ENCODE results near the gene NFATC2. TPM values are rescaled to one million over a fixed set of nuclear protein-coding genes. Genes with fewer than 3 reads are reported as not detected.

NFATC2 gene
- total RNA-seq, 1 donor, result 0.36 TPM

GRCh38 chr20:51522207-51522606 lies 20.3 kb downstream of the NFATC2 start:
- no peak overlapping the region for H3K4me3 ChIP-seq (ENCODE audit: low read depth, low read length)

GRCh38 chr20:51517839-51518238 lies 24.7 kb downstream of the NFATC2 start:
- TF ChIP-seq, protein P1, sequence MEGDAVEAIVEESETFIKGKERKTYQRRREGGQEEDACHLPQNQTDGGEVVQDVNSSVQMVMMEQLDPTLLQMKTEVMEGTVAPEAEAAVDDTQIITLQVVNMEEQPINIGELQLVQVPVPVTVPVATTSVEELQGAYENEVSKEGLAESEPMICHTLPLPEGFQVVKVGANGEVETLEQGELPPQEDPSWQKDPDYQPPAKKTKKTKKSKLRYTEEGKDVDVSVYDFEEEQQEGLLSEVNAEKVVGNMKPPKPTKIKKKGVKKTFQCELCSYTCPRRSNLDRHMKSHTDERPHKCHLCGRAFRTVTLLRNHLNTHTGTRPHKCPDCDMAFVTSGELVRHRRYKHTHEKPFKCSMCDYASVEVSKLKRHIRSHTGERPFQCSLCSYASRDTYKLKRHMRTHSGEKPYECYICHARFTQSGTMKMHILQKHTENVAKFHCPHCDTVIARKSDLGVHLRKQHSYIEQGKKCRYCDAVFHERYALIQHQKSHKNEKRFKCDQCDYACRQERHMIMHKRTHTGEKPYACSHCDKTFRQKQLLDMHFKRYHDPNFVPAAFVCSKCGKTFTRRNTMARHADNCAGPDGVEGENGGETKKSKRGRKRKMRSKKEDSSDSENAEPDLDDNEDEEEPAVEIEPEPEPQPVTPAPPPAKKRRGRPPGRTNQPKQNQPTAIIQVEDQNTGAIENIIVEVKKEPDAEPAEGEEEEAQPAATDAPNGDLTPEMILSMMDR (IDR thresholded peaks at IDR 0.05; ENCODE audit: insufficient read depth, low read length), result no peak
- H3K4me3 ChIP-seq (ENCODE audit: low read depth, low read length), result no peak overlapping the region
- DNase-seq (ENCODE audit: low read depth), result no peak

More at GRCh38 chr20:51522207-51522606, 20.3 kb downstream of the NFATC2 start:
- no peak for DNase-seq (ENCODE audit: low read depth)
- TF ChIP-seq, protein P1 (IDR thresholded peaks at IDR 0.05; ENCODE audit: insufficient read depth, low read length), result no peak

- TF ChIP-seq, protein P1 (IDR thresholded peaks at IDR 0.05; ENCODE audit: insufficient read depth, low read length), result no peak
- H3K4me3 ChIP-seq (ENCODE audit: low read depth, low read length), result no peak overlapping the region
- DNase-seq (ENCODE audit: low read depth), result no peak
These were observed 25.7 kb downstream of the NFATC2 start for GRCh38 chr20:51516855-51517254.

DNA sequence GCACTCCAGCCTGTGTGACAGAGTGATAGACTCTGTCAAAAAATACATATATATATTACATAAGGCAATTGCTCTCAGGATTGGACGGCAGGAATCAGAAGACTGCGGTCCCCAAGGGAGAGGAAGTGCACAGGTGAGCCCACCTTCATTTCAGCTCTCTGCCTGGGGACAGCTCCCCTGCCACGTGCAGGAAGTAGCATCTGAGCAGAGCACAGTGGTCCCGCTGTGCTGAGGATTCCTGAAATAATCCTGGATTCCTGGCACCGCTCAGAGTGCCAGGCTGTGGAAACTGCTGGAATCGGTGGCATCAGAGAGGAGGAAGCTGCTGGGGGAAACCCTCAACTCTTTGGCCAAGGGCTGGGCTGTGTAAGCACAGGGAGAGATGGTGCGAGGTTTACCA lies 27.7 kb downstream of the NFATC2 start:
- no peak for DNase-seq (ENCODE audit: low read depth)
- TF ChIP-seq, protein P1 (IDR thresholded peaks at IDR 0.05; ENCODE audit: insufficient read depth, low read length), result no peak

GRCh38 chr20:51514249-51514648 lies 28.3 kb downstream of the NFATC2 start:
- TF ChIP-seq, protein P1 (IDR thresholded peaks at IDR 0.05; ENCODE audit: insufficient read depth, low read length), result no peak
- DNase-seq (ENCODE audit: low read depth), result no peak
- no peak overlapping the region for H3K4me3 ChIP-seq (ENCODE audit: low read depth, low read length)

More for the DNA sequence above, 27.7 kb downstream of the NFATC2 start:
- H3K4me3 ChIP-seq (ENCODE audit: low read depth, low read length), result no peak overlapping the region

- no peak for DNase-seq (ENCODE audit: low read depth)
- no peak overlapping the region for H3K4me3 ChIP-seq (ENCODE audit: low read depth, low read length)
- TF ChIP-seq, protein P1 (IDR thresholded peaks at IDR 0.05; ENCODE audit: insufficient read depth, low read length), result no peak
These were observed 29.0 kb downstream of the NFATC2 start for GRCh38 chr20:51513545-51513944.

DNA sequence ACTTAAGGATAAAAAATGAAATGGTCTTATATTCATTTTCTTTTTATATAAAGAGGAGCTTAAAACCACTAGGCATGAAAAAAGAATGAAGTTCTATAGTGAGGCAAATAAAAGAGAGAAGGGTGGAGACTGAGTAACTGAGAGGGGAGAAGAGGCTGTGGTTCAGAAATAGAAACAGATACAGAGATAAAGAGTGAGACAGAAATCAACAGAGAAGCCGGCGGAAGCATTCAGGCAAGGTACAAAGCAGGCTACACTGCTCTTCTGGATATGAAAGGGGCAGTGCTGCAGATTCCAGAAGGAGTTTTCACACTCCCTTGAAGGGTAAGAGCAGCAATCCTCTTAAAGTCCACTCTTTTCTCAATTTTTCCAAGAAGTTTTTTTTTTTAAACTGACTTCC lies 29.9 kb downstream of the NFATC2 start:
- TF ChIP-seq, protein P1 (IDR thresholded peaks at IDR 0.05; ENCODE audit: insufficient read depth, low read length), result no peak
- H3K4me3 ChIP-seq (ENCODE audit: low read depth, low read length), result no peak overlapping the region
- no peak for DNase-seq (ENCODE audit: low read depth)
